Activated CD4-positive, alpha-beta memory T cell treated with anti-CD3 and anti-CD28 coated beads, Interleukin-2, amount 10 ng/mL, durations not matched to agents 7 days and 5 days (primary cell): ENCODE measurements around the gene SMG1. TPM values are rescaled to one million over a fixed set of nuclear protein-coding genes. Genes with fewer than 3 reads are reported as not detected.
"Not testable (repeated sequence)": the region's sequence is repeated elsewhere in the genome, so short reads cannot be mapped to it uniquely, and the experiment has no call there.

ENCODE experiments used
- CTCF ChIA-PET: fragments of 350-600 bp; sonication (Branson Sonifier 250); formaldehyde crosslinking; loops from one replicate; lab custom pipeline; 2021; ENCODE audit warnings: antibody characterized with exemption, inconsistent platforms; lab: Charles Lee
- POLR2A ChIA-PET: fragments of 350-600 bp; sonication (Branson Sonifier 250); formaldehyde crosslinking; loops from one replicate; lab custom pipeline; 2021; ENCODE audit warnings: antibody characterized with exemption; lab: Charles Lee
- DNase-seq: peaks from one replicate; pipeline ENCODE4 v3.0.0-alpha.2; 2020
- H3K27ac Mint-ChIP-seq: one replicate; pipeline ENCODE4 v1.8.0; 2021; ENCODE audit warnings: mild to moderate bottlenecking, mixed read lengths
- H3K27me3 Mint-ChIP-seq: one replicate; pipeline ENCODE4 v1.8.0; 2021; ENCODE audit warnings: mixed read lengths
- H3K36me3 Mint-ChIP-seq: one replicate; pipeline ENCODE4 v1.8.0; 2021; ENCODE audit warnings: low read depth, mixed read lengths
- H3K4me1 Mint-ChIP-seq: one replicate; pipeline ENCODE4 v1.8.0; 2021; ENCODE audit warnings: mixed read lengths
- H3K4me3 Mint-ChIP-seq: one replicate; pipeline ENCODE4 v1.8.0; 2021; ENCODE audit warnings: mild to moderate bottlenecking, mixed read lengths
- H3K9me3 Mint-ChIP-seq: one replicate; pipeline ENCODE4 v1.8.0; 2021; ENCODE audit warnings: mixed read lengths
- total RNA-seq, 2 experiments: library from RNA; stranded (reverse); gene quantifications; one replicate each; pipeline ENCODE4 v1.2.3, GENCODE V29; 2021

Gene SMG1
- total RNA-seq, 2 experiments from 2014 or later: 107 to 109 TPM

GRCh38 chr16:18869043-18869771, 57.0 kb downstream of the SMG1 start:
- DNase-seq, H3K4me3 Mint-ChIP-seq, H3K9me3 Mint-ChIP-seq, H3K27me3 Mint-ChIP-seq, CTCF ChIA-PET, POLR2A ChIA-PET, H3K27ac Mint-ChIP-seq: not testable (repeated sequence)
- H3K36me3 Mint-ChIP-seq: peaks cover 49% of the 10 kb centered on the region
- peaks cover 14% of the 10 kb centered on the region for H3K4me1 Mint-ChIP-seq

- CTCF ChIA-PET, POLR2A ChIA-PET, H3K4me3 Mint-ChIP-seq, H3K9me3 Mint-ChIP-seq, H3K27me3 Mint-ChIP-seq, DNase-seq, H3K27ac Mint-ChIP-seq: not testable (repeated sequence)
- peaks cover 20% of the 10 kb centered on the region for H3K4me1 Mint-ChIP-seq
- peaks cover 56% of the 10 kb centered on the region for H3K36me3 Mint-ChIP-seq
These were observed 59.9 kb downstream of the SMG1 start for GRCh38 chr16:18866277-18866823.

- POLR2A ChIA-PET, H3K27me3 Mint-ChIP-seq, CTCF ChIA-PET, H3K9me3 Mint-ChIP-seq, H3K4me3 Mint-ChIP-seq, DNase-seq: not testable (repeated sequence)
- Mint-ChIP-seq H3K4me1 (peaks cover 16% of the 10 kb centered on the region), H3K36me3 (peaks cover 53% of the 10 kb centered on the region), H3K27ac (peak overlapping the region; percentile 7)
These were observed 63.3 kb downstream of the SMG1 start for GRCh38 chr16:18862891-18863290.

GRCh38 chr16:18855196-18855595, 71.0 kb downstream of the SMG1 start:
- ChIA-PET POLR2A (no interaction called here), CTCF (no interaction called here)
- Mint-ChIP-seq H3K36me3 (peaks cover 70% of the 10 kb centered on the region), H3K27me3 (no peaks in the 10 kb centered on the region), H3K4me3 (no peak overlapping the region), H3K4me1 (peaks cover 5% of the 10 kb centered on the region), H3K27ac (peak overlapping the region; percentile 57), H3K9me3 (no peaks in the 10 kb centered on the region)
- DNase-seq: no peak

GRCh38 chr16:18853694-18854093, 72.5 kb downstream of the SMG1 start:
- no peak overlapping the region for H3K4me3 Mint-ChIP-seq
- CTCF ChIA-PET: no interaction called here
- H3K9me3 Mint-ChIP-seq: no peaks in the 10 kb centered on the region
- peaks cover 79% of the 10 kb centered on the region for H3K36me3 Mint-ChIP-seq
- peaks cover 5% of the 10 kb centered on the region for H3K4me1 Mint-ChIP-seq
- no peak overlapping the region for H3K27ac Mint-ChIP-seq
- DNase-seq: no peak
- no peaks in the 10 kb centered on the region for H3K27me3 Mint-ChIP-seq
- POLR2A ChIA-PET: interaction anchor here (1.3 kb wide), 1 partner anchor 52 kb away, joined by 4 read pairs; no protein-coding TSS in a partner anchor

GRCh38 chr16:18852647-18853046, 73.6 kb downstream of the SMG1 start:
- H3K4me1 Mint-ChIP-seq: peaks cover 5% of the 10 kb centered on the region
- no peak overlapping the region for H3K4me3 Mint-ChIP-seq
- ChIA-PET CTCF (interaction anchor here (1.1 kb wide), 1 partner anchor 51 kb away, joined by 3 read pairs; the partner anchor contains the start of gene ARL6IP1), POLR2A (interaction anchor here (1.3 kb wide), 1 partner anchor 51 kb away, joined by 4 read pairs; no protein-coding TSS in a partner anchor)
- no peak for DNase-seq
- H3K36me3 Mint-ChIP-seq: peaks cover 76% of the 10 kb centered on the region
- no peaks in the 10 kb centered on the region for H3K27me3 Mint-ChIP-seq
- no peak overlapping the region for H3K27ac Mint-ChIP-seq
- no peaks in the 10 kb centered on the region for H3K9me3 Mint-ChIP-seq

GRCh38 chr16:18846416-18846815, 79.8 kb downstream of the SMG1 start:
- Mint-ChIP-seq H3K27ac (no peak overlapping the region), H3K27me3 (no peaks in the 10 kb centered on the region), H3K9me3 (no peaks in the 10 kb centered on the region), H3K4me3 (no peak overlapping the region), H3K4me1 (no peaks in the 10 kb centered on the region), H3K36me3 (peaks cover 77% of the 10 kb centered on the region)
- DNase-seq: no peak
- ChIA-PET POLR2A (interaction anchor here (1.4 kb wide), 1 partner anchor 11 kb away, joined by 6 read pairs; no protein-coding TSS in a partner anchor), CTCF (interaction anchor here (2.1 kb wide), 1 partner anchor 45 kb away, joined by 11 read pairs; the partner anchor contains the start of gene ARL6IP1)

GRCh38 chr16:18842565-18842964, 83.6 kb downstream of the SMG1 start:
- H3K4me1 Mint-ChIP-seq: peaks cover 7% of the 10 kb centered on the region
- ChIA-PET CTCF (no interaction called here), POLR2A (no interaction called here)
- no peak overlapping the region for H3K4me3 Mint-ChIP-seq
- no peak overlapping the region for H3K27ac Mint-ChIP-seq
- peaks cover 78% of the 10 kb centered on the region for H3K36me3 Mint-ChIP-seq
- no peak for DNase-seq
- no peaks in the 10 kb centered on the region for H3K9me3 Mint-ChIP-seq
- no peaks in the 10 kb centered on the region for H3K27me3 Mint-ChIP-seq

- Mint-ChIP-seq H3K9me3 (no peaks in the 10 kb centered on the region), H3K4me1 (peaks cover 11% of the 10 kb centered on the region), H3K4me3 (no peak overlapping the region), H3K27me3 (no peaks in the 10 kb centered on the region), H3K27ac (no peak overlapping the region), H3K36me3 (peaks cover 78% of the 10 kb centered on the region)
- no peak for DNase-seq
- ChIA-PET CTCF (no interaction called here), POLR2A (no interaction called here)
These were observed 84.2 kb downstream of the SMG1 start for GRCh38 chr16:18841833-18842525.

GRCh38 chr16:18839555-18839954, 86.7 kb downstream of the SMG1 start:
- H3K4me3 Mint-ChIP-seq: no peak overlapping the region
- no peaks in the 10 kb centered on the region for H3K27me3 Mint-ChIP-seq
- no peak overlapping the region for H3K27ac Mint-ChIP-seq
- CTCF ChIA-PET: no interaction called here
- POLR2A ChIA-PET: no interaction called here
- DNase-seq: no peak
- no peaks in the 10 kb centered on the region for H3K9me3 Mint-ChIP-seq
- peaks cover 81% of the 10 kb centered on the region for H3K36me3 Mint-ChIP-seq
- H3K4me1 Mint-ChIP-seq: peaks cover 14% of the 10 kb centered on the region

- CTCF ChIA-PET: interaction anchor here (0.8 to 1.9 kb wide), 2 partner anchors 33 to 35 kb away, joined by 3 to 8 read pairs; partner anchors contain the start of gene ARL6IP1
- no peak overlapping the region for H3K4me3 Mint-ChIP-seq
- no peaks in the 10 kb centered on the region for H3K9me3 Mint-ChIP-seq
- POLR2A ChIA-PET: interaction anchor here (1.5 to 4.6 kb wide), 3 partner anchors 11 to 36 kb away, joined by 3 to 27 read pairs (median 3); partner anchors contain the start of gene ARL6IP1
- H3K4me1 Mint-ChIP-seq: peaks cover 14% of the 10 kb centered on the region
- H3K27me3 Mint-ChIP-seq: no peaks in the 10 kb centered on the region
- no peak overlapping the region for H3K27ac Mint-ChIP-seq
- DNase-seq: no peak
- H3K36me3 Mint-ChIP-seq: peaks cover 77% of the 10 kb centered on the region
These were observed 89.5 kb downstream of the SMG1 start for GRCh38 chr16:18836702-18837101.

- H3K9me3 Mint-ChIP-seq: no peaks in the 10 kb centered on the region
- ChIA-PET CTCF (interaction anchor here (1.2 kb wide), 1 partner anchor 33 kb away, joined by 3 read pairs; no protein-coding TSS in a partner anchor), POLR2A (interaction anchor here (0.9 to 4.6 kb wide), 3 partner anchors 11 to 34 kb away, joined by 3 to 27 read pairs (median 6); partner anchors contain the start of gene ARL6IP1)
- H3K4me1 Mint-ChIP-seq: peaks cover 14% of the 10 kb centered on the region
- no peak overlapping the region for H3K4me3 Mint-ChIP-seq
- peaks cover 77% of the 10 kb centered on the region for H3K36me3 Mint-ChIP-seq
- DNase-seq: no peak
- no peaks in the 10 kb centered on the region for H3K27me3 Mint-ChIP-seq
- H3K27ac Mint-ChIP-seq: no peak overlapping the region
These were observed 91.3 kb downstream of the SMG1 start for GRCh38 chr16:18834864-18835263.
